ENCODE results near the gene PARD3.

PARD3 gene

DNA sequence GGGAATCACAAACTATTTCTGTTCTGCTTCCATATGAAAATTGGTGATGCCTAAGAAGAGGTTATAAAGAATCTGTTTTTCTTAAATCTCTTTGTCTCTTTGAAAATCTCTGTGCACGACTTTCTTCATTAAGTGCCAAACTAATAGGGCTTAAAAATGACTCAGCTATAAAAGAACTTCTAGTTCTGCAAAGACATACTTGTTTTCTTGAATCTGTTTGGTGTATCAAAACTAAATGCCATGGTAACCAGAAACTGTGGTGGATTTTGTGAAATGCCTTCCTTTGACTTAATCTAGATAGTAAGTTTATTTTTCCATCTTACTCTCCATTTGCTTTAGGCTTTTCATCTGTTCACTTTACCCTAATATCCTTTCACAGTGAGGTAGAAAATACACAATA is 417.8 kb downstream of the PARD3 start:
- TF ChIP-seq EZH2phosphoT487 (IDR thresholded peaks at IDR 0.05; ENCODE audit: borderline replicate concordance) = no peak
- TF ChIP-seq, protein P1, sequence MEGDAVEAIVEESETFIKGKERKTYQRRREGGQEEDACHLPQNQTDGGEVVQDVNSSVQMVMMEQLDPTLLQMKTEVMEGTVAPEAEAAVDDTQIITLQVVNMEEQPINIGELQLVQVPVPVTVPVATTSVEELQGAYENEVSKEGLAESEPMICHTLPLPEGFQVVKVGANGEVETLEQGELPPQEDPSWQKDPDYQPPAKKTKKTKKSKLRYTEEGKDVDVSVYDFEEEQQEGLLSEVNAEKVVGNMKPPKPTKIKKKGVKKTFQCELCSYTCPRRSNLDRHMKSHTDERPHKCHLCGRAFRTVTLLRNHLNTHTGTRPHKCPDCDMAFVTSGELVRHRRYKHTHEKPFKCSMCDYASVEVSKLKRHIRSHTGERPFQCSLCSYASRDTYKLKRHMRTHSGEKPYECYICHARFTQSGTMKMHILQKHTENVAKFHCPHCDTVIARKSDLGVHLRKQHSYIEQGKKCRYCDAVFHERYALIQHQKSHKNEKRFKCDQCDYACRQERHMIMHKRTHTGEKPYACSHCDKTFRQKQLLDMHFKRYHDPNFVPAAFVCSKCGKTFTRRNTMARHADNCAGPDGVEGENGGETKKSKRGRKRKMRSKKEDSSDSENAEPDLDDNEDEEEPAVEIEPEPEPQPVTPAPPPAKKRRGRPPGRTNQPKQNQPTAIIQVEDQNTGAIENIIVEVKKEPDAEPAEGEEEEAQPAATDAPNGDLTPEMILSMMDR (conservative IDR thresholded peaks at IDR 0.05; ENCODE audit: low read length) = no peak
- no peak overlapping the region for H3K4me2 ChIP-seq (ENCODE audit: low read depth, low read length, poor library complexity, severe bottlenecking)
- H3K4me1 ChIP-seq (ENCODE audit: insufficient read depth, low read length, poor library complexity, severe bottlenecking) = no peaks in the 10 kb centered on the region
- H4K20me1 ChIP-seq (ENCODE audit: insufficient read depth, low read length, poor library complexity, severe bottlenecking) = no peaks in the 10 kb centered on the region
- no peak overlapping the region for H3K9ac ChIP-seq (ENCODE audit: low read depth, low read length, poor library complexity, severe bottlenecking)
- H3K79me2 ChIP-seq (ENCODE audit: insufficient read depth, low read length) = no peaks in the 10 kb centered on the region
- no peaks in the 10 kb centered on the region for H3K9me3 ChIP-seq (ENCODE audit: insufficient read depth, low read depth, low read length)
- H3K4me3 ChIP-seq (ENCODE audit: low read length, poor library complexity, severe bottlenecking) = no peak overlapping the region
- peaks cover 6% of the 10 kb centered on the region; the same call in 1 of the 2 replicates for H3K36me3 ChIP-seq (ENCODE audit: insufficient read depth, low read length)
- no peaks in the 10 kb centered on the region for H3F3A ChIP-seq (ENCODE audit: low read depth)
- no peaks in the 10 kb centered on the region for H3K27me3 ChIP-seq (ENCODE audit: insufficient read depth, low read length, poor library complexity, severe bottlenecking)
- no peaks in the 10 kb centered on the region for H3K9me2 ChIP-seq (replicated peaks; ENCODE audit: low read depth, low read length)
- no peak overlapping the region for H2AFZ ChIP-seq (ENCODE audit: low read length)

DNA sequence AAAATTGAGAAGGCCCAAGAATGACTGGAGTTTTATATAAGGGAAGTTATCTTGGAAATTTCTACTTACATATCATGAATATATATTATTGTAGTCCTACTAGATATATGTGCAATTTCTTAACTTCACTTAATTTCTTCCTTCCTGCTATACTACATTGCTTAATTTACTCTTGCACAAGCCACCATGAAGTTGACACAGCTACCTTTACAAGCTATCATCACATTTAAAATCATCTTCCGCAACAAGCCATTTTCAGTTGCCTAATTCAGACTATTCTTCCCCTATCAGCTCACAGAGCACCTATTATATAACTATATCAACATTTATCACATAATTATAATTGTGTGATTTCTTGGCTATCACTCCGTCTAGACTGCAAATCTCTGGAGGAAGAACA is 418.4 kb downstream of the PARD3 start:
- no peaks in the 10 kb centered on the region for H4K20me1 ChIP-seq (ENCODE audit: insufficient read depth, low read length, poor library complexity, severe bottlenecking)
- no peak overlapping the region for H3K4me2 ChIP-seq (ENCODE audit: low read depth, low read length, poor library complexity, severe bottlenecking)
- no peak overlapping the region for H3K4me3 ChIP-seq (ENCODE audit: low read length, poor library complexity, severe bottlenecking)
- H3F3A ChIP-seq (ENCODE audit: low read depth) = no peaks in the 10 kb centered on the region
- H3K9ac ChIP-seq (ENCODE audit: low read depth, low read length, poor library complexity, severe bottlenecking) = no peak overlapping the region
- no peaks in the 10 kb centered on the region for H3K79me2 ChIP-seq (ENCODE audit: insufficient read depth, low read length)
- H3K36me3 ChIP-seq (ENCODE audit: insufficient read depth, low read length) = peaks cover 6% of the 10 kb centered on the region; the same call in 1 of the 2 replicates
- no peak overlapping the region for H2AFZ ChIP-seq (ENCODE audit: low read length)
- H3K27me3 ChIP-seq (ENCODE audit: insufficient read depth, low read length, poor library complexity, severe bottlenecking) = no peaks in the 10 kb centered on the region
- H3K4me1 ChIP-seq (ENCODE audit: insufficient read depth, low read length, poor library complexity, severe bottlenecking) = no peaks in the 10 kb centered on the region
- TF ChIP-seq EZH2phosphoT487 (IDR thresholded peaks at IDR 0.05; ENCODE audit: borderline replicate concordance) = no peak
- TF ChIP-seq, protein P1 (conservative IDR thresholded peaks at IDR 0.05; ENCODE audit: low read length) = no peak
- H3K9me3 ChIP-seq (ENCODE audit: insufficient read depth, low read depth, low read length) = no peaks in the 10 kb centered on the region
- no peaks in the 10 kb centered on the region for H3K9me2 ChIP-seq (replicated peaks; ENCODE audit: low read depth, low read length)

DNA sequence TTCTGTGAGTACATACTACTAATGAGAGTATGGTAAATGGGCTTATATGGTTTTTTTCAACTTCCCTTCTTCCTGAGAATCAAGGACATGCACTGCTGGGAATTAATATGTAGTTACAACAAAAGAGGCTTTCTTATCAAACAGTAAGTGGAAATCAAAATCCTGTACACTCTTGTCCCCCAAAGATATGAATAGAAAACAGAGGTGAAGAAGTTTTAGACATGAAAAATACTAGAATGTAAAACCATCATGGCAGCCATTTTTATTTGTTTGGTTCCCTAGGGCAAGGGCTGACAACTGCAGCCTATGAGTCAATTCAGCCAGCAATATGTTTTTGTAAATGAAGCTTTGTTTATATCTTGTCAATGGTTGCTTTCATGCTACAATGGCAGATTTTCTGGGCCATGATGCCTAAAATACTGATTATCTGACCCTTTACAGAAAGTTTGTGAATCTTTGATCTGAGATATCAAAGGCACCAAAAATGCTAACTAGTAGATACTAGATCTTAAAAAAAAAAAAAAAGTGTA is 422.4 kb downstream of the PARD3 start:
- Histone ChIP-seq H4K20me1 (ENCODE audit: insufficient read depth, low read length, poor library complexity, severe bottlenecking) (no peaks in the 10 kb centered on the region), H2AFZ (ENCODE audit: low read length) (no peak overlapping the region), H3K79me2 (ENCODE audit: insufficient read depth, low read length) (no peaks in the 10 kb centered on the region), H3F3A (ENCODE audit: low read depth) (no peaks in the 10 kb centered on the region), H3K27me3 (ENCODE audit: insufficient read depth, low read length, poor library complexity, severe bottlenecking) (no peaks in the 10 kb centered on the region), H3K36me3 (ENCODE audit: insufficient read depth, low read length) (no peaks in the 10 kb centered on the region), H3K9me3 (ENCODE audit: insufficient read depth, low read depth, low read length) (no peaks in the 10 kb centered on the region), H3K9ac (ENCODE audit: low read depth, low read length, poor library complexity, severe bottlenecking) (no peak overlapping the region), H3K4me3 (ENCODE audit: low read length, poor library complexity, severe bottlenecking) (no peak overlapping the region), H3K4me2 (ENCODE audit: low read depth, low read length, poor library complexity, severe bottlenecking) (no peak overlapping the region), H3K4me1 (ENCODE audit: insufficient read depth, low read length, poor library complexity, severe bottlenecking) (no peaks in the 10 kb centered on the region), H3K9me2 (replicated peaks; ENCODE audit: low read depth, low read length) (no peaks in the 10 kb centered on the region)
- TF ChIP-seq, protein P1 (conservative IDR thresholded peaks at IDR 0.05; ENCODE audit: low read length) = no peak
- no peak for TF ChIP-seq EZH2phosphoT487 (IDR thresholded peaks at IDR 0.05; ENCODE audit: borderline replicate concordance)

Data from Loucy (cell line).